ENCODE results near the gene TLE4. TPM values are rescaled to one million over a fixed set of nuclear protein-coding genes. Genes with fewer than 3 reads are reported as not detected.
A peak's percentile ranks its signal among the peaks of the same experiment; 100 is the strongest.

Gene TLE4
- total RNA-seq, 1 donor from 2014 or later = 10.8 TPM

GRCh38 chr9:79616971-79617370 is 45.2 kb downstream of the TLE4 start:
- Histone ChIP-seq H3K4me3 (ENCODE audit: low read depth, low read length) (no peak overlapping the region), H3K27me3 (ENCODE audit: control insufficient read depth, insufficient read depth, low read length) (no peaks in the 10 kb centered on the region), H3K36me3 (ENCODE audit: control insufficient read depth, insufficient read depth, low read length) (no peaks in the 10 kb centered on the region)
- DNase-seq (ENCODE audit: low read depth) (no peak), FAIRE-seq (no peak)
- no peak for TF ChIP-seq CTCF (IDR thresholded peaks at IDR 0.05; ENCODE audit: insufficient read depth, low read length, severe bottlenecking)

- DNase-seq (ENCODE audit: low read depth) (no peak), FAIRE-seq (no peak)
- H3K27me3 ChIP-seq (ENCODE audit: control insufficient read depth, insufficient read depth, low read length) = no peaks in the 10 kb centered on the region
- no peaks in the 10 kb centered on the region for H3K36me3 ChIP-seq (ENCODE audit: control insufficient read depth, insufficient read depth, low read length)
- TF ChIP-seq CTCF (IDR thresholded peaks at IDR 0.05; ENCODE audit: insufficient read depth, low read length, severe bottlenecking) = no peak
- H3K4me3 ChIP-seq (ENCODE audit: low read depth, low read length) = no peak overlapping the region
Measured at GRCh38 chr9:79617395-79617794, 45.6 kb downstream of the TLE4 start.

- Histone ChIP-seq H3K4me3 (ENCODE audit: low read depth, low read length) (no peak overlapping the region), H3K36me3 (ENCODE audit: control insufficient read depth, insufficient read depth, low read length) (no peaks in the 10 kb centered on the region), H3K27me3 (ENCODE audit: control insufficient read depth, insufficient read depth, low read length) (no peaks in the 10 kb centered on the region)
- FAIRE-seq = no peak
- no peak for TF ChIP-seq CTCF (IDR thresholded peaks at IDR 0.05; ENCODE audit: insufficient read depth, low read length, severe bottlenecking)
- DNase-seq (ENCODE audit: low read depth) = peak; percentile 23
Measured at GRCh38 chr9:79619930-79620329, 48.2 kb downstream of the TLE4 start.

DNA sequence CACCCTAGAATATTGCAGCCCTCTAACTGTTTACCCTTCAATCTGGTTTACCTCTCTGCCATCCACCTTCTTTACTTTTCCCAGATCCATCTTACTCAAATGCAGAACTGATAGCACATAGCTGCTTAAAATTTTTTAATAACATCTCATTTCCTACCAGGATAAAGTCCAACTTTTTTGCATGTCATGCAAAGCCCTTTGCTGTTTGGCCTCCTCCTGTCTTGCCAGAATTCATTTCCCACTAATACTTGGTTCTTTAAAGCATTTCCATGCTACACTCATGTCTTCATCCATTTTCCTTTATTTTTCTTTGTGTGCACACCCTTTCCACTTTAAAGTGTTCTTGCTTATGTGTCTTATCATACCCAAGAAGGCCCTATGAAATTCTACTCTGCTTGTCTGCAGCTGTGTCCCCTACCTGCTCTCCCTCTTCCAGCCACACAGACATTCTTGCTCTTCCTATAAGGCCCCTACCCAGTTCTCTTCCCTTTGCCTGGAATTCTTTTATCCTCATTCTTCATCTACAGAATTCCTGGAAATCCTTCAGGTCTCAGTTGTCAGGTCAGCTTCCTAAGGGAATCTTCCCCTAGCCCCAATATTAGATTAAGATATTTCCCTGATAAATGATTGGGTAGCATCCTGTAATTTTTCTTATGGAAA is 50.3 kb downstream of the TLE4 start:
- H3K4me3 ChIP-seq (ENCODE audit: low read depth, low read length) = no peak overlapping the region
- DNase-seq (ENCODE audit: low read depth) = no peak
- no peaks in the 10 kb centered on the region for H3K36me3 ChIP-seq (ENCODE audit: control insufficient read depth, insufficient read depth, low read length)
- FAIRE-seq = no peak
- no peaks in the 10 kb centered on the region for H3K27me3 ChIP-seq (ENCODE audit: control insufficient read depth, insufficient read depth, low read length)
- no peak for TF ChIP-seq CTCF (IDR thresholded peaks at IDR 0.05; ENCODE audit: insufficient read depth, low read length, severe bottlenecking)

DNA sequence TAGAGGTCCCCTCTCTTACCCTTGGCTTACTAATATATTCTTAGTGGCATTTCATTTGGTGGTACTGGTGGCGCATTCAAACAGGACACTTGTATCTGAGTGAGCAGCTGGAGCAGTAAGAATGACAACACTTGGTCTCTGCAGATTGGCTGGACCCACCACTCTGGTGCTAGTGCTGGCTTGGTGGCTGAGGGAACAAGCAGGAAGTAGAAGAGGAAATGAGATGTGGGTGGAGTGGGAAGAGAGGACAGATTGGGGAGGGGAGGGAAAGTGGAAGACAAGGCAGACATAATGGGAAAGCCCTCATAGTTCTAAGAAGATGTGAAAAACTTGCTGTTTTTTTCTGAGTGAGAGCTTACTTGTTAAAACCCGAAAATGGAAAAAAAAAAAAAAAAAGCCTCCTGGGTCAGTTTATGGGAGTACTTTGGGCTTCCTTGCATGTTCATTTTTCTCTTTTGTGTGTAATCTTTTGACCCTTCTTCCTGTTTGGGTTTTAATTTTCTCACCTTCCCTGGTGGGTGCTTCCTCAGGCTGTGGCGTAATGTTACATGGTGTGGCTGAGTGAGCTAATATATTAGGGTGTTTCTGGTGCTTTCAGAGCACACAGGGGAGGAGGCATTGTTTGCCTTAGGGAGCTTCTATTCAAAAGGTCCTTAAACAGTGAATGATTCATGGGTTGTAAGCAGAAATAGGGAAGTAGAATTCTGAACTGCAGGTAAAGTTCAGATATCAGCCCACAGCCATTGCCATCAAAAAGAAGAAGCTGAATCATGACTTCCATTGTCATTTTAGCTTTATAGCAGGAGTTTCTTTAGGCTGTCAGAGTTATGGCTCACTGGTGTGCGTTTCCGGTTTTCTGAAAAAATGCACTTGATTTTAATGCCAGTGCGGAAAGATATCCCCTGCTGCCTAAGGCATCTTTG is 52.3 kb downstream of the TLE4 start:
- DNase-seq (ENCODE audit: low read depth) (peak; percentile 96), FAIRE-seq (peak; percentile 47)
- Histone ChIP-seq H3K27me3 (ENCODE audit: control insufficient read depth, insufficient read depth, low read length) (no peaks in the 10 kb centered on the region), H3K36me3 (ENCODE audit: control insufficient read depth, insufficient read depth, low read length) (no peaks in the 10 kb centered on the region), H3K4me3 (ENCODE audit: low read depth, low read length) (no peak overlapping the region)
- no peak for TF ChIP-seq CTCF (IDR thresholded peaks at IDR 0.05; ENCODE audit: insufficient read depth, low read length, severe bottlenecking)

Data from bronchial epithelial cell (primary cell).